Astrocyte of the cerebellum (primary cell): ENCODE results near the gene KLHL21.
A peak's percentile ranks its signal among the peaks of the same experiment; 100 is the strongest.
"Not testable (repeated sequence)": the region's sequence is repeated elsewhere in the genome, so short reads cannot be mapped to it uniquely, and the experiment has no call there.

Source experiments
- DNase-seq: peaks from one replicate; pipeline ENCODE4 v3.0.0-alpha.2; 2011; ENCODE audit warnings: low read depth
- H3K4me3 ChIP-seq: 2 replicates; pipeline ENCODE4 v1.5.1; 2011; ENCODE audit warnings: mild to moderate bottlenecking, low read depth, low read length, moderate library complexity
- in situ Hi-C: cut with HindIII; loops from 2 replicates; pipeline ENCODE4 v1.10.0; 2017; ENCODE audit warnings: low sequenced_read_pairs
- TF ChIP-seq, protein P1 (sequence below): IDR thresholded peaks from 2 replicates; pipeline ENCODE4 v1.5.1; 2012; ENCODE audit warnings: low read length, low read depth, moderate library complexity, mild to moderate bottlenecking; ENCODE audit errors: missing control alignments

The KLHL21 gene, protein sequence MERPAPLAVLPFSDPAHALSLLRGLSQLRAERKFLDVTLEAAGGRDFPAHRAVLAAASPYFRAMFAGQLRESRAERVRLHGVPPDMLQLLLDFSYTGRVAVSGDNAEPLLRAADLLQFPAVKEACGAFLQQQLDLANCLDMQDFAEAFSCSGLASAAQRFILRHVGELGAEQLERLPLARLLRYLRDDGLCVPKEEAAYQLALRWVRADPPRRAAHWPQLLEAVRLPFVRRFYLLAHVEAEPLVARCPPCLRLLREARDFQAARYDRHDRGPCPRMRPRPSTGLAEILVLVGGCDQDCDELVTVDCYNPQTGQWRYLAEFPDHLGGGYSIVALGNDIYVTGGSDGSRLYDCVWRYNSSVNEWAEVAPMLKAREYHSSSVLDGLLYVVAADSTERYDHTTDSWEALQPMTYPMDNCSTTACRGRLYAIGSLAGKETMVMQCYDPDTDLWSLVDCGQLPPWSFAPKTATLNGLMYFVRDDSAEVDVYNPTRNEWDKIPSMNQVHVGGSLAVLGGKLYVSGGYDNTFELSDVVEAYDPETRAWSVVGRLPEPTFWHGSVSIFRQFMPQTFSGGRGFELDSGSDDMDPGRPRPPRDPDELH

DNA sequence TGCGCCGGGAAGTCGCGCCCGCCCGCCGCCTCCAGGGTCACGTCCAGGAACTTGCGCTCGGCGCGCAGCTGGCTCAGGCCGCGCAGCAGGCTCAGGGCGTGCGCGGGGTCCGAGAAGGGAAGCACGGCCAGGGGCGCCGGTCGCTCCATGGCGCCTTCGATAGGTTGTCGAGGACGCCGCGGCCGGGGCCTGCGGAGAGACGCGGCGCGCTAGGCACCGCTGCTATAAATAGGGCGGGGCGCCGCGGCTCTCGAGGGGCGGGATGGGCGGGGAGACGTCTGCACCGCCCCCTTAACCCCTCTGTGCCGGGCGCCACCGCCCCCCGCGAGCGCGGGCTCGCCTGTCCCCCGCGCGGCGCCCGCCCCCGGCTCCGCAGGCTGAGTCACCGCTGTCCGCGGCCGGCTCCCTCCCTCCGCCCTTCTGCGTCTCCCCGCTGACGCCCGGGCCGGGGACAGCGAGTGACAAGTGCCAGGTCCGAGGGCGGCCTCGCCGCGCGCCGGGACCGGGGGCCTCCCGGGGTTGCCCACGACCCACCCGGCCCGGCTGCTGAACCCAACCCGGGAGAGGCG, at the start of gene KLHL21:
KLHL21 (minus strand) TSS at position 201 of the 569 bp plus-strand sequence; CDS start at position 149, 52 bp downstream.
- peak within 1 kb of the TSS; percentile 89 for H3K4me3 ChIP-seq
- in situ Hi-C loops = no loop called here
- TF ChIP-seq, protein P1, sequence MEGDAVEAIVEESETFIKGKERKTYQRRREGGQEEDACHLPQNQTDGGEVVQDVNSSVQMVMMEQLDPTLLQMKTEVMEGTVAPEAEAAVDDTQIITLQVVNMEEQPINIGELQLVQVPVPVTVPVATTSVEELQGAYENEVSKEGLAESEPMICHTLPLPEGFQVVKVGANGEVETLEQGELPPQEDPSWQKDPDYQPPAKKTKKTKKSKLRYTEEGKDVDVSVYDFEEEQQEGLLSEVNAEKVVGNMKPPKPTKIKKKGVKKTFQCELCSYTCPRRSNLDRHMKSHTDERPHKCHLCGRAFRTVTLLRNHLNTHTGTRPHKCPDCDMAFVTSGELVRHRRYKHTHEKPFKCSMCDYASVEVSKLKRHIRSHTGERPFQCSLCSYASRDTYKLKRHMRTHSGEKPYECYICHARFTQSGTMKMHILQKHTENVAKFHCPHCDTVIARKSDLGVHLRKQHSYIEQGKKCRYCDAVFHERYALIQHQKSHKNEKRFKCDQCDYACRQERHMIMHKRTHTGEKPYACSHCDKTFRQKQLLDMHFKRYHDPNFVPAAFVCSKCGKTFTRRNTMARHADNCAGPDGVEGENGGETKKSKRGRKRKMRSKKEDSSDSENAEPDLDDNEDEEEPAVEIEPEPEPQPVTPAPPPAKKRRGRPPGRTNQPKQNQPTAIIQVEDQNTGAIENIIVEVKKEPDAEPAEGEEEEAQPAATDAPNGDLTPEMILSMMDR = no peak
- peak; percentile 33 for DNase-seq

DNA sequence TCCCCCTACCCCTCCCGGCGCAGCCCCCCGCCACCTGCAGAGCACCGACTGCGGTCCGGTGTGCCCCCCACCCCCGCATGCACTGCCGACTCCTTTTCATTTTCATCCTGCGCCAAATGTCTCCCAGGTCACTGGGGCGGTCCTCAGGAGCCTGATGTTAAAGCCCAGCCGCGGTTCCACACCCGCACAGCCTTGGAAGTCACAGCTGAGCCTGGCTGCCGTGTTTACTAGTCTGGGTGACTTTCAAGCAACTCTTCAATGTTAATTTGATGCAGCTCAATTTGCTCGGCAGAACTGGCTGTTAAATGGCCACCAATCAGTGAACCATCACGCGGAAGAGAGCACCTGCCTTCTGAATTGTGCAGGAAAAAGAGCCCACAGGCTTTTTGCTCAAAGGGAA, 49.2 kb upstream of the KLHL21 start:
- in situ Hi-C loops = no loop called here
- TF ChIP-seq, protein P1 = no peak
- H3K4me3 ChIP-seq = no peak overlapping the region
- no peak for DNase-seq

DNA sequence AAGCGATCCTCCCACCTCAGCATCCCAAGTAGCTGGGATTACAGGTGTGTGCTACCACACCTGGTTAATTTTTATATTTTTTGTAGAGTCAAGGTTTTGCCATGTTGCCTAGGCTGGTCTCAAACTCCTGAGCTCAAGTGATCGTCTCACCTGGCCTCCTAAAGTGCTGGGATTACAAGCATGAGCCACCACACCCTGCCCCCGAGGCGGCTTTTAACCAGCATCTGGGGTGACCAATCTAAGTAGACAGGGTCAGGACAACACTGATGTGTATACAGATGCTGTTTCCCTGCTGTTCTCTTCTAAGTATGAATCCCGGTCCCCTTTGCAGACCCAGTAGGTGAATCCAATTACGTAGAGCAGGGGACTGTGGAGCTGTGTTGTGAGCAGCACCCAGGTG, 45.9 kb upstream of the KLHL21 start:
- in situ Hi-C loops = no loop called here

DNA sequence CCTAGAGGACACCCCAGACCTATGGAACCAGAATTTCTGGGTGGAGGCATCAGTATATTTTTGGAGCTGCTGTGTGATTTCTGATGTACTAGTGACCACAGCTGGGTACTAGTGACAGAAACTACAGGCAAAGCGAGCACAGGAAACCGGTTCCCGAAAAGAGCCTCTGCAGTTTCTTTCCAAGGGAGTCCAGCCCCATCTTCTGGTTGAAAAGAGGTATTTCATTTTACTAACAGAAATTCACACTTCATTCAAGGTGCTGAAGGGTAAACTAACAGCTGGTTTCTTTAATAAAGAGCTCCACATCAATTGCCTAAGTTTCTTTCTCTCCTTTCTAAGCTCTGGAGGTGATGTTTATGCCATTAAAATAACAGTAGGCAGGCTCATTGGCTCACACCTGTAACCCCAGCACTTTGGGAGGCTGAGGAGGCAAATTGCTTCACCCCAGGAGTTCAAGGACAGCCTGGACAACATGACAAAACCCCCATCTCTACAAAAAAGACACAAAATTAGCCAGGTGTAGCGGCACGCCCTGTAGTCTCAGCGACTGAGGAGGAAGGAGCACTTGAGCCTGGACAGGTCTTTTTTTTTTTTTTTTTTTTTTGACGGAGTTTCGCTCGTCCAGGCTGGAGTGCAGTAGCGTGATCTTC, 44.0 kb upstream of the KLHL21 start:
- in situ Hi-C loops = no loop called here
- TF ChIP-seq, protein P1 = peak; percentile 63
- no peak overlapping the region for H3K4me3 ChIP-seq
- peak; percentile 15 for DNase-seq

More for the DNA sequence above, 45.9 kb upstream of the KLHL21 start:
- H3K4me3 ChIP-seq = no peak overlapping the region
- TF ChIP-seq, protein P1 = no peak
- DNase-seq = no peak

DNA sequence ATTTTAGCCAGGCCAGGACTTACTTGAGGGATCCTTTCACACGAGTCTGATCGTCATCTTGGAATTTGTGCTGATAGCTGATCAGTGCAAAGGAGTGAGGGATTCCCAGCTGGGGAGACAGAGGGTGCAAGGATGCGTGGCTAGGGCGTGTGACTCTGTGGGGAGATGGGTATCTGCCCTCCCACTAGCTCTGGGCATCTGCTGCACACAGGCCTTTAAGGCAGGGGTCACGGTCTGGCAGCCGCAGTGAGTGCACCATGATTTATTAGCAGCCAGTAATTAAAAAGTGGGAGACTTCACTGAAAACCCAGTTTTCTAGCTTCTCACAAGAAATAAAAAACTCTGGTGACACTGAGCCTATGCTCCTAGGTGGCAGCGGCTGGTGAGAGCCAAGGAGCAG, 42.3 kb upstream of the KLHL21 start:
- in situ Hi-C loops = no loop called here
- no peak for DNase-seq
- TF ChIP-seq, protein P1 = no peak
- no peak overlapping the region for H3K4me3 ChIP-seq

DNA sequence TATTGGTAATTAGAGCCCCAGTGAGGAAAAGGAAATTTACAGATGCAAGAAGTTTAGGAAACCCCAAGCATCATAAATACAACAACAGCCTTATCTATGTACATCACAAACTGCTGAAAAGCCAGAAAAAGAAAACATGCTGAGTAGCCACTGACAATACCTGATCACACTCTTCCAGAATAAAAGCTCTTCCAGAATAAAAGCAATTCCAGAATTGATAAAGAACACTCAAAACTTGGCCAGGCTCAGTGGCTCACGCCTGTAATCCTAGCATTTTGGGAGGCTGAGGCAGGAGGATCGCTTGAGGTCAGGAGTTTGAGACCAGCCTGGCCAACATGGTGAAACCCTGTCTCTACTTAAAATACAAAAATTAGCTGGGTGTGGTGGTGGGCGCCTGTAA, 38.2 kb upstream of the KLHL21 start:
- DNase-seq, H3K4me3 ChIP-seq, in situ Hi-C loops: not testable (repeated sequence)
